Esophagus muscularis mucosa (tissue), 4 donors: ENCODE measurements around the gene OR52I1. TPM values are rescaled to one million over a fixed set of nuclear protein-coding genes. Genes with fewer than 3 reads are reported as not detected.

Experiments
- DNase-seq: peaks from one replicate; pipeline ENCODE4 v3.0.0-alpha.2; 2017; ENCODE audit errors: extremely low spot score
- H3K27ac ChIP-seq, 4 donors: fragments of 200-600 bp; sonication (generic); replicated peaks in 1 of 4; 1 replicate in 3 of 4; 2 replicates in 1 of 4; pipeline ENCODE4 v1.5.1; 2016 to 2019; ENCODE audit warnings: mild to moderate bottlenecking in 1 of 4
- H3K27me3 ChIP-seq, 4 donors: fragments of 200-600 bp; sonication (generic); one replicate each; pipeline versions ENCODE4 v1.5.1 to v1.6.0; 2016 to 2019
- H3K36me3 ChIP-seq, 4 donors: fragments of 200-600 bp; sonication (generic); one replicate each; pipeline ENCODE4 v1.5.1; 2016 to 2019
- H3K4me1 ChIP-seq, 4 donors: fragments of 200-600 bp; sonication (generic); one replicate each; pipeline ENCODE4 v1.5.1; 2016 to 2019
- H3K4me3 ChIP-seq, 4 donors: fragments of 200-600 bp; sonication (generic); 1 replicate in 2 of 4; 2 replicates in 2 of 4; pipeline ENCODE4 v1.5.1; 2016 to 2019; ENCODE audit warnings: mild to moderate bottlenecking in 4 of 4, moderate library complexity in 1 of 4
- H3K9me3 ChIP-seq, 4 donors: fragments of 200-600 bp; sonication (generic); 1 replicate in 3 of 4; 2 replicates in 1 of 4; pipeline ENCODE4 v1.5.1; 2016 to 2019
- EP300 ChIP-seq: sonication (generic); formaldehyde crosslinking; IDR thresholded peaks from one replicate; pipeline ENCODE4 v1.6.1; 2017; ENCODE audit warnings: antibody characterized with exemption
- WGBS: methylation state at CpG from one replicate; pipeline ENCODE4 v1.1.5; 2018; 5-methylcytosine and 5-hydroxymethylcytosine counted together
- intact Hi-C: fragments of 100-400 bp; cut with DNase I; formaldehyde crosslinking; loops from one replicate; pipeline ENCODE4 v1.15.1; 2023
- total RNA-seq, 4 donors: library from RNA; depleted of rRNA; stranded (reverse); fragments of >200 nt; gene quantifications; one replicate each; pipeline versions ENCODE4 v1.1.0 to v1.2.1, GENCODE V29; 2016

OR52I1 gene
- total RNA-seq, 4 donors from 2014 or later = not detected

- Histone ChIP-seq H3K36me3 (no peaks in the 10 kb centered on the region), H3K27ac (no peak overlapping the region), H3K9me3 (no peaks in the 10 kb centered on the region), H3K4me3 (peak overlapping the region in 2 of 4 donors; percentile 13 to 24), H3K4me1 (peaks cover 38 to 66% (median 49%) of the 10 kb centered on the region in 4 donors), H3K27me3 (no peaks in the 10 kb centered on the region)
- no peak for TF ChIP-seq EP300
- no peak for DNase-seq
- intact Hi-C loops = no loop called here
- 58% methylated on average over 4 of the region's 4 CpGs for WGBS
These were observed 50.4 kb downstream of the OR52I1 start for GRCh38 chr11:4644233-4644632.

Other genes starting within 250 kb of the OR52I1 start
- gene OR52B4, start 225.7 kb upstream of the OR52I1 start, total RNA-seq = not detected
- 10 to 100 TPM; 16.6 to 22.0 (median 18.1) TPM for gene TRIM21, start 200.3 kb upstream of the OR52I1 start, total RNA-seq
- gene OR52K2, start 144.7 kb upstream of the OR52I1 start, total RNA-seq = not detected
- gene OR52K1, start 111.4 kb upstream of the OR52I1 start, total RNA-seq = under 1 TPM in 1 of 4 donors, not detected in 3; 0.11 TPM
- gene OR52M1, start 48.8 kb upstream of the OR52I1 start, total RNA-seq = not detected
- gene OR52I2, start 12.3 kb upstream of the OR52I1 start, total RNA-seq = not detected
- gene TRIM68, start 14.2 kb downstream of the OR52I1 start, total RNA-seq = 10 to 100 TPM in 2 of 4 donors, 1 to 10 TPM in 2; 8.8 to 16.8 (median 11.2) TPM
- not detected for gene OR51D1, start 43.4 kb downstream of the OR52I1 start, total RNA-seq
- gene OR51E1, start 49.9 kb downstream of the OR52I1 start, total RNA-seq = 1 to 10 TPM in 2 of 4 donors, under 1 TPM in 1, not detected in 1; 0.33 to 1.3 (median 1.2) TPM
- gene OR51E2, start 103.8 kb downstream of the OR52I1 start, total RNA-seq = 1 to 10 TPM in 2 of 4 donors, under 1 TPM in 2; under 0.01 to 1.8 (median 0.72) TPM
- gene MMP26, start 110.7 kb downstream of the OR52I1 start, total RNA-seq = not detected
- not detected for gene OR51F1, start 175.9 kb downstream of the OR52I1 start, total RNA-seq
- gene OR52R1, start 210.3 kb downstream of the OR52I1 start, total RNA-seq = not detected
- gene OR51F2, start 227.3 kb downstream of the OR52I1 start, total RNA-seq = not detected